A549 treated with CORT108297 at 1 μM for 4 hours (cell line): ENCODE data around the gene TGM3. TPM values are rescaled to one million over a fixed set of nuclear protein-coding genes. Genes with fewer than 3 reads are reported as not detected.

ENCODE experiments used
- total RNA-seq: library from RNA; stranded (reverse); fragments of 200-300 nt; extraction: Qiagen RNA extraction; gene quantifications from 5 replicates; pipeline ENCODE4 v1.2.3, GENCODE V29; 2022

The TGM3 gene, protein sequence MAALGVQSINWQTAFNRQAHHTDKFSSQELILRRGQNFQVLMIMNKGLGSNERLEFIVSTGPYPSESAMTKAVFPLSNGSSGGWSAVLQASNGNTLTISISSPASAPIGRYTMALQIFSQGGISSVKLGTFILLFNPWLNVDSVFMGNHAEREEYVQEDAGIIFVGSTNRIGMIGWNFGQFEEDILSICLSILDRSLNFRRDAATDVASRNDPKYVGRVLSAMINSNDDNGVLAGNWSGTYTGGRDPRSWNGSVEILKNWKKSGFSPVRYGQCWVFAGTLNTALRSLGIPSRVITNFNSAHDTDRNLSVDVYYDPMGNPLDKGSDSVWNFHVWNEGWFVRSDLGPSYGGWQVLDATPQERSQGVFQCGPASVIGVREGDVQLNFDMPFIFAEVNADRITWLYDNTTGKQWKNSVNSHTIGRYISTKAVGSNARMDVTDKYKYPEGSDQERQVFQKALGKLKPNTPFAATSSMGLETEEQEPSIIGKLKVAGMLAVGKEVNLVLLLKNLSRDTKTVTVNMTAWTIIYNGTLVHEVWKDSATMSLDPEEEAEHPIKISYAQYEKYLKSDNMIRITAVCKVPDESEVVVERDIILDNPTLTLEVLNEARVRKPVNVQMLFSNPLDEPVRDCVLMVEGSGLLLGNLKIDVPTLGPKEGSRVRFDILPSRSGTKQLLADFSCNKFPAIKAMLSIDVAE
- 0.03 TPM in 3 of 5 replicates, not detected in the others for total RNA-seq

DNA sequence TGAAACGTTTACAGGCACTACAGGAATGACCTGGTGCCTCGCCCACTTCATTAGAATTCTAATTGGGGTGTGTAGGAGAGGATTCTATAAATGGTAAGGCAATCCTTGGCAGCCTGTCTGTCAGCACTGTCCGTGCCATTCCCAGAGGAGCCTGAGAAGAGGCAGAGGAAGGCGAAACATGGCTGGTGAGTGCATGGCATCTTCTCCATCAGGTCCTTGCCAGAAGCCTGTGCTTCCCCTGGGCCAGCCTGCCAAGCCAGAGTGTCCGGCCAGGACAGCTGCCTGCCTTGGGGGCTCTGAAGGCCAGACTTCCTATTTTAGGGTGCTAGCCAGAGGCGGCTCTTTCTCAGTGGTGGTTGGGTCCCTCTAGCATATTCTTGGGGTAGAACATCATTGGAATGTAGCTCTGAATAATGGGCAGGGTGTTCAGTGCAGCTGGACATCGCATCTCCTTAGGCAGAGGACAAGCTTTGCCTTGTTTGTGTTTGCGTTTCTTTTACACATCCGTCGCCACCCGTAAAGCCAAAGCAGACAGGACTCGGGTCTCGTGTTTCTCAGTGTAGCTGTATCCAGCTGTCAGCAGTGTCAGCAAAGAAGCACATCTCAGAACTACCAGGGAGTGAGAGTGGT lies at the start of gene TGM3:
TSS of gene TGM3 (plus strand) at position 116 of the 630 bp plus-strand sequence. CDS start at position 179, 63 bp downstream.

DNA sequence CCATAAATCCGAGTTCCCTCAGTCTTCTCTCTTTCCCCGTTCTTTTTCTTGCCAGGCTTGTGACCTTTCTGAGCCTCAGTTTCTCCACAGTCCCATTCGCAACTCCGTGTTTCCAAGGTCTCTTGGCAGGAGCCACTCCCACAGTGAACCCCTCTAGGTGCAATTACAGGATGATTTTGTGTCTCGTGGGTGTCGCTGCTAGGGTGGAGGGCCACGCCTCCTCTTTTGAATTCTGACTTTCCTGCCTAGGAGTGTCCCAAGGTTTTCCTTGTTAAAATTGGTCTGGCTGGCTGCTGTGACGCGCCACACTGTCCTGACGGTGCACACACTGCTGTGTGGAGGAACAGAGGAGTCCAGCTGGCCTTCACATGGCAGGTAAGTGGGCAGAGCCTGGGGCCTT lies 84.8 kb downstream of the TGM3 start, which contains the start of gene TGM6:
TSS of gene TGM6 (plus strand) at position 301 of the 400 bp plus-strand sequence. CDS start at position 369, 68 bp downstream.

Other genes with a start within 250 kb of the TGM3 start
- gene STK35, start 194.2 kb upstream of the TGM3 start, total RNA-seq: 11.2 to 13.3 TPM (median 12.6 TPM) in 5 replicates
- gene TGM6, start 84.9 kb downstream of the TGM3 start, total RNA-seq: not detected in 5 replicates
- 858 to 1,120 TPM (median 1,025 TPM) in 5 replicates for gene SNRPB, start 174.8 kb downstream of the TGM3 start, total RNA-seq
- 11.8 to 16.5 TPM (median 13.0 TPM) in 5 replicates for gene ZNF343, start 212.9 kb downstream of the TGM3 start, total RNA-seq
- not detected in 5 replicates for gene TMC2, start 240.6 kb downstream of the TGM3 start, total RNA-seq